NCI-H2227 (cell line): ENCODE measurements around the gene CCDC181.
"Not testable (repeated sequence)": the region's sequence is repeated elsewhere in the genome, so short reads cannot be mapped to it uniquely, and the experiment has no call there.

Experiments
- DNase-seq: peaks from one replicate; lab custom pipeline; 2025; ENCODE audit not compliant: unreplicated experiment; lab: John Stamatoyannopoulos, UW

CCDC181 gene

DNA sequence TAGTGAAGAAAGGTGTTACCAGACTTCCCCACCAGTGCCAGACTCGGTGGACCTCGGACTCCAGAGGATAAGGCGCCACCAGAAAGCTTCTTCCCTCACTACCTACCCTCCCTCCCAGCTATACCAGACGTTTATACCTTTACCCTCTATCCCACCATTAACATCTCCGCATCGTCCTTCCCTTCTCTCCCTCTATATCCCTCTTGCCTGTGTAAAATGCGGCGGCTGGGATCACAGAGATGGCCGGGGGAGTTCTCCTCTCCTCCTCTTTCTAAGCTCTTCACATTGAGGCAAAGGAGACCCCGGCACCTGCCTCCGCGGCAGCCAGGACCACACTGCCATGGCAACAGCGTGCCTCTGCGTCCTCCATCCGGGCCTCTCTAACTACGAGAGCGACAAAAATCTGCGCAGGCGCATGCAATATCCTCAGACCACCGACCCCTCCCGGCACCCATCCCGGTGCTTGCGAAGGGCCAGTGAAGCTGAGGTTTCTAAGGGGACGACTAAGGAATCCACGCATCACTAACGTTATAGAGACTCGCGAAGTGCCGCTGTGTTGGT is at the start of gene CCDC181:
Gene CCDC181 (minus strand): TSS at position 394 of the 561 bp plus-strand sequence. CDS start 2,547 bp downstream, outside the sequence.
- peak; percentile 97 for DNase-seq

DNA sequence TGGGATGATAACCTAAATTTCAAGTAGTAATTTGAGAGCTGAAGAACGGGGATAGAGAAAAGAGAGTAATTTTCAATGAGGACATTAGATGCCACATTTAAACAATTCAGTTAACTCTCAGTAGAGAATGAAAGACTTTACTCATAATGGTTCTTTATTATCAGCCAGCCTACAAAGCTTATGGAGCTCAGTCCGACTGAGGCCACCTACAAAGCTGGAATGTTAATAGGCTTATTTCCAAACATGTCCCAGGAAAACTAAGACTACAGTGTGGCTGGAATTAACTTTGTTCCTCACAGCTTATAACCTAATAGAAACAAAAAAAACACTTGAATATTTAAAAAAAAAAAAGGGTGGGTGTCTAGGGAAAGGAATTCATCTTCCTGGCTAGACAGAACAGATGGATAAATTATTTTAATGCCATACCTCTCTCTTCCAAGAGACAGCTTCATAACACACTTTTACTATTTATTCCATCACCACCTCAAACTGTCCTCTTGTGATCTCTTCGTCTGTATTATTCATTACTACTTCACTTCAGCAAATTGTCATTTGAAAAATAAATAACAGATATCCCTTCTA is 48.6 kb upstream of the CCDC181 start:
- no peak for DNase-seq

DNA sequence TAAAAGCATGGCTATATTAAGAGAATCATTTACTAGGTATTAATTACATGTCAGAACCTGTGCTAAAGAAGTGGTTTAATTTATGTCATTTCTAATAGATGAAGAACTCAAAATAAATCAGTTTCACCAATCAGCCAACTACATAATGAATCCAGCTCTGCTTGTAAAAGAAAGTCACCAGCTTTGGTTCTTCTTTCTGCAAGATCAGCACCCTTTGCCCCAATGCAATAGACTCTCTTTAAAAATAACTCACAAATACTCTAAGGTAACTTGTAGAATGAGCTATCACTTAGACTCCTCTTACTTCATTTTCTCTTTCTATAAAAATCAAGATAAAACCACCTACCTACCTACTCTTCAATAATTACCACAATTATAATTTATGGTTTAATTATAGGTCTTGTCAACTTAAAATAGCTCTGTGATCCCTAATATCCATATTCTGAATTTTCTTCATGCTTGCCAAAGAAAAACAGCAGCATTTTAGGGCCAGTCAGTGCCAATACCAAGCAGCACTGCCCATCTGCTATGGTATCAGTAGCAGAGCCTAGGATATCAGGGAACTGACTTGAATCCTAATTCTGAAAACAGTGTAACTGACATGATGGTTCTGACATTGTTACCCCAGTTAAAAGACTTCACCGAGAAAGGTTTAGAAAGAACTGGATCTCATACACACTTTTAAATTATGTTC is 47.2 kb upstream of the CCDC181 start:
- DNase-seq, result no peak

GRCh38 chr1:169473347-169473746 is 46.1 kb upstream of the CCDC181 start:
- DNase-seq, result no peak

- no peak for DNase-seq
Observed at GRCh38 chr1:169472738-169473137, 45.5 kb upstream of the CCDC181 start.

DNA sequence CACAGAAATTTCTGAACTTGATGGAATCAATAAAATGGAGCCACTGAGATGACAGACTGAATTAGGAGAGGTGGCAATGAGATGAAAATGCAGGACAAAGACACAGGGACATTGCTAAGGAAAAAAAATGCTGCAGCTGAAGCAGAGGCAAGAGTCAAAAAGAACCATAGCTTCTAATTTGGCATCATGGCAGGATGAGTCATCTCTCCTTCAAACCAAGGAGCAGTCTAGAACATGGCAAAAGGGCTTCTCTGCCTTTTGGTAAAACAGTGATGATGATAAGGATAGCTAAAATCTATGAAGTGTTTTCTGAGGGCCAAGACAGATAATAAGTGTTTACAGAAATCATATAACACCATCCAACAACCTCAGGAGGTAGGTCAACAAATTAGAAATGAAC is 41.7 kb upstream of the CCDC181 start:
- DNase-seq, result no peak

DNA sequence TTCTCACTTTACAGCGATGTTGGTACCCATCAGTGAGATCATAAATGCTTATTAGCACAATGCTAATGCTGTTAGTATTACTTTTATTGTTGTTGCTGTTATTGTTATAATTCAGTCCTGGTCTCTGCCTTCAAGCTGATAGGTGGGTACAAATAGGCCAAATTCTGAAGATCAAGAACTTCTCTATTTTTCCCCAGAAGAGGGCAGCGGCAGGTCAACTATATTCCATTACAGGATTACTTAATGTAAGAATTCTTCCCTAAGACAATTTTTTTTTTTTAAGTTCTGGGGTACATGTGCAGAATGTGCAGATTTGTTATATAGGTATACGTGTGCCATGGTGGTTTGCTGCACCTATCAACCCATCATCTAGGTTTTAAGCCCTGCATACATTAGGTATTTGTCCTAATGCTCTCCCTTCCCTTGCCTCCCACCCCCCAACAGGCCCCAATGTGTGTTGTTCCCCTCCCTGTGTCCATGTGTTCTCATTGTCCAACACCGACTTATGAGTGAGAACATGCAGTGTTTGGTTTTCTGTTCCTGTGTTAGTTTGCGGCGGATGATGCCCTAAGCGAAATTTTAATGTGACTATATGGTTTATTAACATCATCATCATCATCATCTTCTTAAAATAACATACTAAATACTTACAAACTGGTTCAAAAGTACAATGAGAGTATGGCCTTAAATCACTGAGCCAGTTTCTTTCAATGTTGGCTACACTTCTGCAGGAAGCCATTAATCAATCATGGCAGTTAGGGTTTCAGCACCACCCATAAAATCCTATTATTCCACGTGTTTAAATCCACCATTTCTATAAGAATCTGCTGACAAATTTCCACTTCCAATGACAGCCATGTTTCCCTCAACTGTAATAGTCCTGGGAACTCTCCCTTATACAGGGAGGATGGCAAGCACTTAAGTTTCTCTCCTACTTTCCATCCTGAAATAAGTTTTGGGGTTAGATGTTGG is 39.3 kb upstream of the CCDC181 start:
- DNase-seq, result peak; percentile 10

DNA sequence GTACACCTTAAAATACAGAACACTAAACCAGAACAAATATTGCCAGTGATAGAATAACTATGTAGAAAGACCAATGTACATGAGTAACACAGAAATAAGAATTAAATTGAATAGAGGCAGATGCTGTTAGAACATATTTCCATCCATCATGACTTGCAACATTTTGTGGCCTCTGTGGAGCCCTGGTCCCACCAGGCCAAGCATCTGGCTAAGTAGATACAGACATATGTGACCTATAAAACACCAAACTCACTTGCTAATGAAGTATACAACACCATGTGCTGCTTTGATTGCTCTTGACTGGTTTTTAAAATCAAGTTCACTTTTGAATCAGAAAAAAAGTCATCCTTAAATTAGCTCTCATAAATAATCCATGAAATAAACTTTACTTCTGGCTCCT is 38.0 kb upstream of the CCDC181 start:
- no peak for DNase-seq

DNA sequence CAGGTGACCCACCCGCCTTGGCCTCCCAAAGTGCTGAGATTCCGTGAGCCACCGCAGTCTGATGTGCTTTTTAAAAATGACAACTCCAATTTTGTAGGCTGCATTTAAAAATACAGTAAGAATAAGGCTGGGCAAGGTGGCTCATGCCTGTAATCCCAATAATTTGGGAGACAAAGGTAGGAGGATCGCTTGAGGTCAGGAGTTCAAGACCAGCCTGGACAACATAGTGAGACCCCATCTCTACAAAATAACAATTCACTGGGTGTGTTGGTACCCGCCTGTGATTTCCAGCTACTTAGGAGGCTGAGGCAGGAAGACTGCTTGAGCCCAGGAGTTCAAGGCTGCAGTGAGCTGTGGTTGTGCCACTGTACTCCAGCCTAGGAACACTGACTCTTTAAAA is 35.1 kb upstream of the CCDC181 start:
- no peak for DNase-seq

DNA sequence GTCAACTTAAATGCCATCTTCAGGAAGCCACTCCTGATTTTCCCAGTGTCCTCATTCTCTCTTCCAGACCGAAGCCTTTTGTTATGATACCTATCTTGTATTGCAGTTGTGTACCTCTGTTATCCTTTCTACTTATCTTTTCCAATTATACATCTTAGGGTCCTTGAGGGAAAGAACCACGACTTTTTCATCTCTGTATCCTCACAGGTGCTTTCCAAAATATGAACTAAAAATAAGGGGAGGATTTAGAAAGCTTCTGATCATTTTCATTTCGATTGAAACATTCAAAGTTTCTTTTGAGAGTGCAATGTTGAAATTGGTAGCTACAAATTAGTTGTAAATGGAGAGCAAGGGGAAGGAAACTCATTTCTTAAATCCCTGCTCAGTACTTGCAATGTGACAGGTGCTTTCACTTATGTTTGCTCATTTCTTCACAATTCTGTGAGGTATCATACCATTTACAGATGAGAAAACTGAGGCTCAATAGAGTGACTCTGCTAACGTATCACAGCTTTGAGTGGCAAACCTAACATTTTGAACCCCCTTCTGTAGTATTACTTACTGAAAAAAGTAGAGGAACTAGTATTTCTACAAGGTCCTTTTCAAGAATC is 34.2 kb upstream of the CCDC181 start:
- DNase-seq, result no peak

GRCh38 chr1:169460191-169460833 is 33.0 kb upstream of the CCDC181 start:
- peak; percentile 71 for DNase-seq

GRCh38 chr1:169457443-169457842 is 30.2 kb upstream of the CCDC181 start:
- no peak for DNase-seq

DNA sequence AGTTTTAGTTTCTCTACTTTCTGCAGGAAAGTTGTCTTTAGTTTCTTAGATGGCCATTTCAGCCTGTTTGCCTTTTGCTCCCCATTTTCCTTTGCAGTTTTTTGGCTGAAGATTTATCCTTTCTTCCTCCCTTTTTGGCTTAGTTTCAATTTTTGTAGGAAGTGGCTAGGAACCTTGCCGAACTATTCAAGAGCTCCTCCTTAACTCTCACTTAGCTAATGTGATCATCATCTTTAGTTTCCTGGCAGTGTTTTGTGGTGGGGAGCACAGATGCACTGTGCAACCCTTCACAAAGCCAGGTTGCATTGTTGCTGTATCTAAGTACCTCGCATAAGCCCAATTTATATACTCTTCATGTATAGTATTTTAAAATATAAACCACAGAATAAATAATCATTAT is 28.8 kb upstream of the CCDC181 start:
- no peak for DNase-seq

GRCh38 chr1:169452921-169453320 is 25.6 kb upstream of the CCDC181 start:
- no peak for DNase-seq

- DNase-seq, result no peak
Observed at GRCh38 chr1:169451218-169451824, 24.0 kb upstream of the CCDC181 start.

- no peak for DNase-seq
Observed at GRCh38 chr1:169443923-169444322, 16.6 kb upstream of the CCDC181 start.

DNA sequence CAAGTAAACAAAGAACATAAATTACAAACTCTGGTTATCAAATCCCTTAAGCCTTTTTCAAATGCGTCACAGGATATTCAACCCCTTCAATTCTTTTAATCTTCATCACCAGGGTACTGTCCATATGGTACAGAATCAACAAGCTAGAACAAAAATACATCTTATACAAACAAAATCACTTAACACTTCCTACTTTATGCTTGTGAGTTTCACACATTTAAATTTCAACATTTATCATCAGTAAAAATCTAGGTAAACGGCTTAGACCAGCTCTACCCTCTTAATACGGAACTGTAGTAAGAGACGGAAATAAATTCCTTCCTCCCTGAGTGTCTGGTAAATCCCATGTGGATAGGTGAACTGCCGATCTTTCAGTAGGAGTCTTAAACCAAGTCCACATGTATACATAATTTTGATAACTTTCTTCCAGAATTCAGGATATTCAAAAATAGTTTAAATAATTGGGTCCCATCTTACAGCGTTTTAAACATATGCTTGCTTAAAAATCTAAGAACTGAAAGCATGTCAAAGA is 1.0 kb downstream of the CCDC181 start:
- peak; percentile 6 for DNase-seq

DNA sequence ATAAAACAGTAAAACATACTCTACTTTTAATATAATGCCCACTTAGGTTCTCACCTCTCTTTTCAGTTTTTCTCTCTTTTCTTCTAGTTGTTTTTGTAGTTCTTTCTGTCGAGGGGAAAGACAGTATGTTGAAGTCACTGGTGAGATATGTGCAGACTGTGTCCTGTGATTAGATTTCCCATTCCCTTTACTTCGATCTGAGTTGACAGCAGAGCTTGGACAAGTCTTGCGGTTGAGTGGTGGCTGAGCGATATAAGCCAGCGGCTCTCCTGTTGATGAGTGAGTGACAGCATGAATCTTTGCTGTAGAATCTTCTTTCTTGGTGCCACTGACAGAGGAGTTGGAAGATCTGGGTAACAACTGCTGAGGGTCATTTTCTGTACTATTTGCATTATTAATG is 6.0 kb downstream of the CCDC181 start:
- DNase-seq, result no peak

DNA sequence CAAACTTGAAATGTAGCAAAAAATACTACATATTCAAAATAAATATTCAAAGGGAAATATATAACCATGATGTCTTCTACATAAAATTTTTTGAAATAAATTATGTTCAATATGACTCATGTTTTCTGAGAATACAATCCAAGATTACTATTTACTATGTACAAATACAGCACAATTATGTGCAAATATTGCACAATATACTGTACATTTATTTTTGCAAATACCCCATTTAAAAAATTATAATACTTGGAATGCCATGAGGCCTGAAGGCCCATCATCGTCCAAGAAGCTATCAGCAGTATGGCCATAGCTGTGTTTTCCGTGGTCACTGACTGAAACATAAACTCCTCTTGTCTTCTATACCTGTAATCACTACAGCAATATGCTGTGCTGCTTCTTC is 12.3 kb downstream of the CCDC181 start:
- DNase-seq, result no peak

GRCh38 chr1:169408340-169408739 is 18.9 kb downstream of the CCDC181 start:
- DNase-seq, result not testable (repeated sequence)
